Islet precursor cell (in vitro differentiated cells): ENCODE data around the gene AQP10.
A peak's percentile ranks its signal among the peaks of the same experiment; 100 is the strongest.
"Not testable (repeated sequence)": the region's sequence is repeated elsewhere in the genome, so short reads cannot be mapped to it uniquely, and the experiment has no call there.

Experiments used
- DNase-seq: peaks from one replicate; pipeline ENCODE4 v3.0.0-alpha.2; 2018

The AQP10 gene

GRCh38 chr1:154346276-154346917 is 25.5 kb downstream of the AQP10 start:
- DNase-seq: no peak

DNA sequence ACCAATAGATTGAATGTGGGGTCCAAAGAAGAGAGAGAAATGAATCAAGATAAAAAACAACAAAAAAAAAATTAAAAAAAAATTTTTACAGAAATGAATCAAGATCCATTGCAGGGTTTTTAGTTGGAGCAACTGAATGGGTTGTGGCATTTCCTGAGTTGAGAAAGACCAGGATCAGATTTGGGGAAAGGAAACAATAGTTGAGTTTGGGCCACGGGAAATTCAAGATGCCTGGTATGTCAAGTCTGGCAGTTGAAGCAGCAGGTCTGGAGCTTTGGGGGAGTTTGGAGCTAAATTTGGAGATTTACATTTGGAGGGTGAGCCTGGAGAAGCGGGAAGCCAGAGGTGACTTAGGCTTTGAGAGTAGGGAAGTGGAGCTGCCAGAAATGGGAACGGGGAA is 27.1 kb downstream of the AQP10 start:
- DNase-seq: no peak

DNA sequence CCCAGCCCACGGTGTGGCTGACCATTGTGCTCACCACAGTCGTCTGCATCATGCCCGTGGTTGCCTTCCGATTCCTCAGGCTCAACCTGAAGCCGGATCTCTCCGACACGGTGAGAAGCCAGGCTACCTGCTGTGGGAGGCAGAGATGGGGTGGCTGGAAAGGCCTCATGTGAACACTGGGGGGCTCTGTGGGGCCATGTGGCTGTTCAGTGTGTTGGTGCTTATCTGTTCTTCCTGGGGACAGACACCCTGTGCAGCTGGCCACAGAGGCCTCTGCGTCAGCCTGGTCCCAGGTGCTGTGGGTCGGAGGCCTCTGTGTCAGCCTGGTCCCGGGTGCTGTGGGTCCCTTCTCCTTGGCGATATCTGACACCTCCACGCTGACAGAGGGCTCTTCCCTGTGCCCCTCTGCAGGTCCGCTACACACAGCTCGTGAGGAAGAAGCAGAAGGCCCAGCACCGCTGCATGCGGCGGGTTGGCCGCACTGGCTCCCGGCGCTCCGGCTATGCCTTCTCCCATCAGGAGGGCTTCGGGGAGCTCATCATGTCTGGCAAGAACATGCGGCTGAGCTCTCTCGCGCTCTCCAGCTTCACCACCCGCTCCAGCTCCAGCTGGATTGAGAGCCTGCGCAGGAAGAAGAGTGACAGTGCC is 27.7 kb downstream of the AQP10 start:
- no peak for DNase-seq

- no peak for DNase-seq
Observed at GRCh38 chr1:154349121-154349520, 28.2 kb downstream of the AQP10 start.

DNA sequence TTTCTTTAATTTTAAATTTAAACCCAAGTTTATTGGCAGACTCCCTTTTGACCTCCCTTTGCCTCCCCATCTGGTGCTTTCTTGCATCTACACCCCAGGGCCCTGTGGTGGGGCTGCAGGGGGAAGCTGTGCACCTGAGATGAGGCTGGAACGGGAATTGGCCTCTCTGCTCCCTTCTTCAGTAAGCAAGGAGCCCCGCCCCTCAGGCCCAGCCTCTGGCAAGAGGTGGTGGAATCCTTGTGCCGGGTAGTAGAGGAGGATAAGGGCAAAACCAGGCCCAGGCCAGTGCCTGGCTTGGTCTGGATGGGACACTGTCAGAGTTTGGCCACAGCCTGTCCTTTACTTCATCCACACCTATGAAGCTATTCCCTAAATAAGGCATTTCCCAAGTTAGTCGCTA is 29.5 kb downstream of the AQP10 start:
- no peak for DNase-seq

DNA sequence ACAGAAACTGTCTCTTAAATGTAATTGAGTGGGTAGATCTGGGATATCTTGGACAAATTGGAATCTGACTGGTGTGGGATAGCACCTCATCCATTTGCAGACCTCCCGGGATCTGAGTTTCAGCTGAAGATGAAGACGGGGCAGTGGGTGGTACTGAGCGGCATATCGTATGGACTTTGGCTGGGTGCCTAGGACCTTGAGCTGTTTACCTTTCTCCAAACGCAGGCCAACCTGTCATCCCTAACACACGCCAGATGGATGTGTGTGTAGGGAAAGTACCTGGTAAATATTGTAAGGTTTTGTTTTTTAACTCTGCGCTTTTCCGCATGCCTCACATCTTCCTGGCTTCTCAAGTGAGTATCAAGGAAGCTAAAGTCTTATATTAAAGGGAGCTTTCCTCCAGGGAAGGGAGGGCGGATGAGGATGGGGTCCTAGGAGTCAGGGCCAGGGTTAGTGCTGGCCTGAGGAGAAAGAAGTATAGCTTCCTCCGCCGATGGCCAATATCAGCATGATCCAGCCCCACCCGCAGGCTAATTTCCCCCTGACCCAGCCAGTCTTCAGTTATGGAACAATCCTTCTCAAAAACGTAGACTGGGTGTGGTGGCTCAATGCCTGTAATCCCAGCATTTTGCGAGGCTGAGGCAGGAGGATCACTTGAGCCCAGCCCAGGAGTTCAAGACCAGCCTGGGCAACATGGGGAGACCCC is 30.6 kb downstream of the AQP10 start:
- DNase-seq: no peak

GRCh38 chr1:154352245-154352580 is 31.3 kb downstream of the AQP10 start:
- no peak for DNase-seq

- DNase-seq: peak; percentile 91
Observed at GRCh38 chr1:154352581-154353459, 31.9 kb downstream of the AQP10 start.

DNA sequence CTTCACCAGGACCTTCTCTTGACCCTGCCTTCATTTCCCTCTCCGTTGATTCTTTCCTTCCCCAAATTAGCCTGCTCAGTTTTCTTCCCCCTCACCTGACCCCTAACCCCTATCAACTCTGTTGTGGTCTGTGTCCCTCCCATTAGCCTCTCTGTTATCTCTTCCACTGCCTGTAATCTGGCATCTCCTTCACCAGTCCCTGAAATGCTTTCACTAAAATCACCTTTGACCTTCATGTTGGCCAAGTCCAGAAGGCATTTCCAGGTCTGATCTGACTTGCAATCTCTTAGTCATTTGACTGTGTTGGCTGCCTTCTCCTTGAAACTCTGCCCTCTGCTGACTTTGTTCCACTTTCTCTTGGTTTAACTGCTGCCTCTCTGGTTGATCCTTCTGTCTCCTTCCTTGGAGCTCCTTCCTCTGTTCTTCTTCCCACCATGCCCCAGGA is 32.6 kb downstream of the AQP10 start:
- peak; percentile 77 for DNase-seq

DNA sequence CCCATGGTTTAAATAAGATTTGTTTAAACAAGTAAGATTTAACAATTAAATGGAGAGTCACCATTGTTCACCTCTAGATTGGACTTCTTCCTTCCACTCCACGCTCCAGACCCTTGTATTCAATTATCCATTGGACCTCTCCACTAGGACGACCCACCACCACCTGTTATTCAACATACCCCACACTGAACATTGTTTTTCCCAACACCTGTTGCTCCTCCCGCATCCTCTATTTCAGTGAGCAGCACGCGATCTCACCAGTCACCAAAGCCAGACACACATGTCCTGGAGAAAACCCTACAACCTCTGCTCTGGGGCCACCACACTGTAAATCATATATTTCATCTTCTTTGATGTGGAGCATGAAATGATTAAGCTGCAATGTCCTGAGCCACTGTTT is 33.1 kb downstream of the AQP10 start:
- DNase-seq: no peak

DNA sequence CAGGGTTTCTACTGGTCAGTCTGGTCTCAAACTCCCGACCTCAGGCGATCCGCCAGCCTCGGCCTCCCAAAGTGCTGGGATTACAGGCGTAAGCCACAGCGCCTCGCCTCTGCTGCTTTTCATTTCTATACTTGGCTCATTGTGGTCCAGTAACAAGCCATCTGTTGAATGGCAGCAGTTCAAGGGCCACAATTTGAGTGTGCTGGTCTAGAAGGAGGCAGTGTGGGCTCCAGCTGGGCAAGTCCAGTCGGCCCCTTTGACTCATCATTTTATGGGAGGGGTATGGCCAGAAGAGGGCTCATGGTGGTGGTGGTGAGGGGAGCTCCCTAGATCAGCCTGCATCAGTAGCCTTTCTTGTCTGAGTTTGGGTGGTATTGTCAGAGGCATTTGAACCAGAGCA is 37.6 kb downstream of the AQP10 start:
- DNase-seq: no peak

DNA sequence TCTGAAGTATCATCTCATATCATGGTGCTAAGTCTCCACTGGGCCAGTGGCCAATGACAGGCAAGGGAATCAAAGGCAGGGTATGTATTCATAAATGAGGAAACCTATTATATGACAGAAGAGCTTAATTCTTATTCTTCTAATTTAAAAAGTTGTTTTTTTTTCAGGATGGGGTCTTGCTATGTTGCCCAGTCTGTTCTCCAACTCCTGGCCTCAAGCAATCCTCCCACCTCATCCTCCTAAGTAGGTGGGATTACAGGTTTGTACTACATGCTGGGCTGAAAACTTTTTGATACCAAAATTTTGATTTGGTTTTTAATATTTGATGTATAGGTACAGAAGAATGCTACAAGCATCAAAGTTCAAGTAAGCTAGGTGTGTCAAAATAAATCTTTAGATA is 39.4 kb downstream of the AQP10 start:
- DNase-seq: no peak

GRCh38 chr1:154360881-154361280 is 40.0 kb downstream of the AQP10 start:
- DNase-seq: not testable (repeated sequence)

DNA sequence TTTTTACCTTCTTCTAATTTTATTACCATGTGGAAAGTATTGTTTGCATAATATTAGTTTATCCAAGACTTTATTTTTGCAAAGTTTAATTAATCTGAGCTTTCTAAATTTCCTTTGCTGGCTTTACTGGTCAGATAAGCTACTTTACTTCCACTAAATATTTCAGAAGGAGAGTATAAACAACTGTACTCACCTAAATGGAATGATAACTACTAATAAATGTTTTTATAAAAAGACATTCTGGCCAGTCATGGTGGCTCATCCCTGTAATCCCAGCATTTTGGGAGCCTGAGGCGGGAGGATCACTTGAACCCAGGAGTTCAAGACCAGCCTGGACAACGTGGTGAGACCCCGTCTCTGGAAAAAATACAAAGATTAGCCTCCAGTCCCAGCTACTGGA is 40.5 kb downstream of the AQP10 start:
- DNase-seq: no peak

DNA sequence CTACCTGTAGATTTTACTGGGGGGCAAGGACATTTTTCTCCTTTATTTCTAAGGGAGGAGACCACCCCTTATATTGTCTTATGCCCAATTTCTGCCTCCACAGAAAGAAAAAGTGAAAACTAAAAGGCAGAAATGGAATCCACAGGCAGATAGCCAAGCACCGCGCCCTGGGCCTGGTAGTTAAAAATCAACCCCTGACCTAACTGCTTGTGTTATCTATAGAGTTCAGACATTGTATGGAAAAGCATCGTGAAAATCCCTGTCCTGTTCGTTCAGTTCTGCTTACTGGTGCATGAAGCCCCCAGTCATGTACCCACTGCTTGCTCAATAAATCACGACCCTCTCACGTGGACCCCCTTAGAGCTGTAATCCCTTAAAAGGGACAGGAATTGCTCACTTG is 50.5 kb downstream of the AQP10 start:
- DNase-seq: no peak

DNA sequence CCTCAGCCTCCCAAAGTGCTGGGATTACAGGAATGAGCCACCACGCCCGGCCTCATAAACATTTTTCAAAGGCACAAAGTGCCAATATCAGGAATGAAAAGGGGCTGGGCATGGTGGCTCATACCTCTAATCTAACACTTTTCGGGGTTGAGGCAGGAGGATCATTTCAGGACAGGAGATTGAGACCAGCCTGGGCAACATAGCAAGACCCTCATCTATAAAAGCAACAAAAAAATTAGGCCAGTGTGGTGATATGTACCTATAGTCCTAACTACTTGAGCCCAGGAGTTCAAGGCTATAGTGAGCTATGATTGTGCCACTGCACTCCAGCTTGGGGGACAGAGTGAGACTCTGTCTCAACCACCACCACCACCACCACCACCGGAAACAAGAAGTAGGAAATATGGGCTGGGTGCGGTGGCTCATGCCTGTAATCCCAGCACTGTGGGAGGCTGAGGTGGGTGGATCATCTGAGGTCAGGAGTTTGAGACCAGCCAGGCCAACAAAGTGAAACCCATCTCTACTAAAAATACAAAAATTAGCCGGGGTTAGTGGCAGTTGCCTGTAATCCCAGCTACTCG is 53.0 kb downstream of the AQP10 start:
- not testable (repeated sequence) for DNase-seq
